ENCODE results near the gene SMDT1. TPM values are rescaled to one million over a fixed set of nuclear protein-coding genes. Genes with fewer than 3 reads are reported as not detected.
"Not testable (repeated sequence)": the region's sequence is repeated elsewhere in the genome, so short reads cannot be mapped to it uniquely, and the experiment has no call there.

The SMDT1 gene
- total RNA-seq, 2 donors from 2014 or later: 9.6 to 11.9 TPM

DNA sequence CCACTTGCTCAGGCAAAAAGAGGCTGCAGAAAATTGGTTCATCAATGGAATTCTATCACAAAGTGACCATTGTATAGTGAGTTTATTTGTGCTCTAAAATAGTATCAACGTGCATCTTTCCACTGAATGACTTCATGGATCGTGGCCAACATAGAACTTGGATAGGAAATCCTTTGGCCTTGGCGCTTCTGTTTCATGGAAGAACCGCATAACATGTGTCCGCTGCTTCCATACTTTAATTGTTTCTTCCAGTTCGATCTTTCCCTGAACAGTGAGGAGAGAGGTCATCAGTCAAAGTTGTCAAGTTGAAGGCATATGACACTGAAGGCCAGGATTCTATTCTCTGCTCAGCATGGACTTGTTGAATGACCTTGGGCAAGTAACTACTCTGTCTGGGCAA is 6.6 kb downstream of the SMDT1 start:
- H3K36me3 ChIP-seq: peaks cover 47% of the 10 kb centered on the region
- no peak for TF ChIP-seq CTCF (IDR thresholded peaks at IDR 0.05)
- no peak overlapping the region for H3K4me3 ChIP-seq
- H3K9me3 ChIP-seq: no peaks in the 10 kb centered on the region
- no peaks in the 10 kb centered on the region for H3K27me3 ChIP-seq
- peak overlapping the region in 1 of 2 donors; percentile 25 for H3K27ac ChIP-seq
- peaks cover 0 to 60% of the 10 kb centered on the region in 2 donors for H3K4me1 ChIP-seq
- DNase-seq (ENCODE audit: low spot score): no peak

- peak; percentile 100 for DNase-seq (ENCODE audit: low spot score)
- Histone ChIP-seq H3K36me3 (peaks cover 18% of the 10 kb centered on the region), H3K4me3 (peak within 1 kb of the TSS; percentile 59 to 92), H3K27me3 (no peaks in the 10 kb centered on the region), H3K9me3 (no peaks in the 10 kb centered on the region), H3K4me1 (peaks cover 0 to 37% of the 10 kb centered on the region in 2 donors), H3K27ac (peak within 1 kb of the TSS; percentile 92 to 97)
- TF ChIP-seq CTCF (IDR thresholded peaks at IDR 0.05): peak; percentile 84 to 95
Measured at GRCh38 chr22:42090596-42091454, 11.3 kb downstream of the SMDT1 start, which contains the start of gene NDUFA6. Gene NDUFA6, minus strand, starts transcription at chr22:42090772. Its CDS starts 28 bp downstream, at chr22:42090744.

GRCh38 chr22:42091455-42091782 is 11.9 kb downstream of the SMDT1 start:
- Histone ChIP-seq H3K27me3 (no peaks in the 10 kb centered on the region), H3K4me1 (peaks cover 0 to 31% of the 10 kb centered on the region in 2 donors), H3K36me3 (peaks cover 12% of the 10 kb centered on the region), H3K27ac (peak overlapping the region; percentile 92 to 97), H3K9me3 (no peaks in the 10 kb centered on the region), H3K4me3 (peak overlapping the region; percentile 56 to 92)
- DNase-seq (ENCODE audit: low spot score): no peak
- no peak for TF ChIP-seq CTCF (IDR thresholded peaks at IDR 0.05)

GRCh38 chr22:42101199-42101598 is 21.7 kb downstream of the SMDT1 start:
- Histone ChIP-seq H3K4me1 (no peaks in the 10 kb centered on the region), H3K27ac (no peak overlapping the region), H3K36me3 (peaks cover 5% of the 10 kb centered on the region), H3K4me3 (no peak overlapping the region), H3K9me3 (peaks cover 7 to 49% of the 10 kb centered on the region in 2 donors), H3K27me3 (no peaks in the 10 kb centered on the region)
- DNase-seq (ENCODE audit: low spot score): no peak
- no peak for TF ChIP-seq CTCF (IDR thresholded peaks at IDR 0.05)

DNA sequence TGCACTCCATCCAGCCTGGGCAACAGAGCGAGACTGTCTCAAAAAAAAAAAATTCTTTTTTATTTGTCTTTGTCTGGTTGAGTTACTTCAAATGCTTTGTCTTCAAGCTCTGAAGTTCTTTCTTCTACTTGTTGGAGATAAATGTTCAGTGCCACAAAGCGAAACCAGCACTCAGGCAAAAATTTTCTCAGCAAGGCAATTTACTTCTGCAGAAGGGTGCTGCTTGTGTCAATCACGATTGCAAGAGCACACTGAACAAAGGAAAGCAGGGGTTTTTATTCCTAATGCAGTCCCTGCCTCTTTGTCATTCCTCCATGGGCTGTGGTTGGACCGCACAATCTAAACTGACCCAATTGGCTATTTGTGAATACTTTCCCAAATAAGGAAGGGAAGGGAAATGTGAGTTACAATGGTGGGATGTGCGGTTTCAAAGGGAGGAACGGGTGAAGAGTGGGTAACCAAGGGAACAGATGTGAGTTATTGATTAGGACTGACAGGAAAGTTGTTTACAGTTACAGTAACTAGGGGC is 24.9 kb downstream of the SMDT1 start:
- not testable (repeated sequence) for H3K4me3 ChIP-seq; H3K27me3 ChIP-seq; H3K27ac ChIP-seq; DNase-seq (ENCODE audit: low spot score); H3K4me1 ChIP-seq; H3K36me3 ChIP-seq
- H3K9me3 ChIP-seq: peaks cover 7 to 45% of the 10 kb centered on the region in 2 donors

DNA sequence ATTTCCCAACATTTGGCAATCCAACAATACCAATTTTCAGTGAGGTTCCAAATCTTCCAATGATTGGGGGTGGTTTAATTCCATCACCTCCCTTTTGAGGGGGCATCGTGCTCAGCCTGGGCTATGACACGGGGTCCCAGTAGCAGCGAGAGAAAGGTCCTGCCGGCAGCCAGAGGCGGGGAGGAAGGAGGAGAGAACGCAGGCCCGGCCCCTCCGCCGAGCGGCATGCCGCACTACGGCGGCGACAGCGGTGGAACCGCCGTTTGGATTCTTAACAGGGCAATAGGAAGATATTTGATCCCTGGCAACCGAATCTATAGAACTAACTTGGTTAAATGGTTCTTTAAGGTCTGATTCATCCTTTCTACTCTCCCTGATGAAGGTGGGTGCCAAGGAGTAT is 29.3 kb downstream of the SMDT1 start:
- Histone ChIP-seq H3K4me3 (no peak overlapping the region), H3K4me1 (no peaks in the 10 kb centered on the region), H3K27me3 (no peaks in the 10 kb centered on the region), H3K9me3 (peaks cover 7 to 14% of the 10 kb centered on the region in 2 donors), H3K36me3 (peaks cover 5% of the 10 kb centered on the region), H3K27ac (no peak overlapping the region)
- no peak for DNase-seq (ENCODE audit: low spot score)
- no peak for TF ChIP-seq CTCF (IDR thresholded peaks at IDR 0.05)
